Measurements from ENCODE around the gene SLC11A2. TPM values are rescaled to one million over a fixed set of nuclear protein-coding genes. Genes with fewer than 3 reads are reported as not detected.
A peak's percentile ranks its signal among the peaks of the same experiment; 100 is the strongest.

The SLC11A2 gene
- total RNA-seq, 3 donors from 2014 or later (not counting 1 experiment from before 2014, with no cell fraction given), result 34.3 to 54.3 (median 42.7) TPM

GRCh38 chr12:51047655-51048540 is 21.7 kb upstream of the SLC11A2 start, which contains the start of gene LETMD1:
Gene LETMD1 (plus strand): TSS chr12:51048327. CDS start chr12:51048357, 30 bp downstream.
- 1% methylated on average over 50 of the region's 51 CpGs for WGBS (ENCODE audit: insufficient coverage)
- H3K4me1 ChIP-seq (ENCODE audit: control insufficient read depth, insufficient read depth, low read length), result peaks cover 19% of the 10 kb centered on the region
- H3K27me3 Mint-ChIP-seq (ENCODE audit: low read depth in 2 of 2), result no peaks in the 10 kb centered on the region
- peak; percentile 84 to 98 for DNase-seq
- peak; percentile 95 for TF ChIP-seq CTCF (IDR thresholded peaks at IDR 0.05)
- intact Hi-C loops (cut with micrococcal nuclease), result loop anchor here (1.0 to 5.0 kb wide), 4 partner anchors 22 to 293 kb away; partner anchors contain the start of genes CSRNP2, SLC11A2 and TFCP2
- no peaks in the 10 kb centered on the region for H3K9me3 Mint-ChIP-seq
- no peaks in the 10 kb centered on the region for H3K9me3 ChIP-seq (ENCODE audit: control insufficient read depth, insufficient read depth, low read length)
- peak within 1 kb of the TSS; percentile 91 for H3K4me3 Mint-ChIP-seq
- H3K27ac ChIP-seq (ENCODE audit: low read length), result peak within 1 kb of the TSS; percentile 83
- H3K36me3 Mint-ChIP-seq, result peaks cover 10% of the 10 kb centered on the region
- peak within 1 kb of the TSS; percentile 90 to 96 for H3K27ac Mint-ChIP-seq
- H3K4me3 ChIP-seq (ENCODE audit: low read length), result peak within 1 kb of the TSS; percentile 63
- peak; percentile 93 to 98 (median 94) for ATAC-seq
- H3K4me1 Mint-ChIP-seq, result peaks cover 26 to 37% of the 10 kb centered on the region in 2 donors
- no peaks in the 10 kb centered on the region for H3K27me3 ChIP-seq (ENCODE audit: control insufficient read depth, insufficient read depth, low read length)
- no peaks in the 10 kb centered on the region for H3K36me3 ChIP-seq (ENCODE audit: control insufficient read depth, insufficient read depth, low read length)

- Histone ChIP-seq H3K9me3 (ENCODE audit: control insufficient read depth, insufficient read depth, low read length) (no peaks in the 10 kb centered on the region), H3K4me1 (ENCODE audit: control insufficient read depth, insufficient read depth, low read length) (no peaks in the 10 kb centered on the region)
- 84% methylated on average over 2 of the region's 3 CpGs for WGBS (ENCODE audit: insufficient coverage)
These were observed 10.1 kb upstream of the SLC11A2 start for GRCh38 chr12:51036279-51036678.

GRCh38 chr12:51033457-51034089 is 7.4 kb upstream of the SLC11A2 start:
- no peak for TF ChIP-seq CTCF (IDR thresholded peaks at IDR 0.05)
- Histone ChIP-seq H3K27ac (ENCODE audit: low read length) (no peak overlapping the region), H3K4me3 (ENCODE audit: low read length) (no peak overlapping the region), H3K9me3 (ENCODE audit: control insufficient read depth, insufficient read depth, low read length) (no peaks in the 10 kb centered on the region), H3K4me1 (ENCODE audit: control insufficient read depth, insufficient read depth, low read length) (no peaks in the 10 kb centered on the region), H3K27me3 (ENCODE audit: control insufficient read depth, insufficient read depth, low read length) (no peaks in the 10 kb centered on the region), H3K36me3 (ENCODE audit: control insufficient read depth, insufficient read depth, low read length) (no peaks in the 10 kb centered on the region)
- 100% methylated on average over 3 of the region's 4 CpGs for WGBS (ENCODE audit: insufficient coverage)
- no peaks in the 10 kb centered on the region for H3K4me1 Mint-ChIP-seq
- intact Hi-C loops (cut with micrococcal nuclease), result no loop called here
- H3K27ac Mint-ChIP-seq, result no peak overlapping the region
- peaks cover 0 to 4% of the 10 kb centered on the region in 2 donors for H3K27me3 Mint-ChIP-seq (ENCODE audit: low read depth in 2 of 2)
- no peak overlapping the region for H3K4me3 Mint-ChIP-seq
- ATAC-seq (no peak), DNase-seq (no peak)
- no peaks in the 10 kb centered on the region for H3K36me3 Mint-ChIP-seq
- no peaks in the 10 kb centered on the region for H3K9me3 Mint-ChIP-seq

More at GRCh38 chr12:51036279-51036678, 10.1 kb upstream of the SLC11A2 start:
- Mint-ChIP-seq H3K4me3 (no peak overlapping the region), H3K27ac (no peak overlapping the region), H3K4me1 (no peaks in the 10 kb centered on the region), H3K27me3 (ENCODE audit: low read depth in 2 of 2) (no peaks in the 10 kb centered on the region), H3K9me3 (no peaks in the 10 kb centered on the region), H3K36me3 (no peaks in the 10 kb centered on the region)
- DNase-seq (no peak), ATAC-seq (no peak)
- no peak for TF ChIP-seq CTCF (IDR thresholded peaks at IDR 0.05)
- H3K27ac ChIP-seq (ENCODE audit: low read length), result no peak overlapping the region
- no peaks in the 10 kb centered on the region for H3K27me3 ChIP-seq (ENCODE audit: control insufficient read depth, insufficient read depth, low read length)
- no peak overlapping the region for H3K4me3 ChIP-seq (ENCODE audit: low read length)
- no peaks in the 10 kb centered on the region for H3K36me3 ChIP-seq (ENCODE audit: control insufficient read depth, insufficient read depth, low read length)
- intact Hi-C loops (cut with micrococcal nuclease), result no loop called here
